ENCODE data around the gene DTX3.

GRCh38 chr12:57603815-57604453 lies 690 bp upstream of the DTX3 start:
- TF ChIP-seq EZH2 (IDR thresholded peaks at IDR 0.05) = no peak
- TF ChIP-seq, protein P1, sequence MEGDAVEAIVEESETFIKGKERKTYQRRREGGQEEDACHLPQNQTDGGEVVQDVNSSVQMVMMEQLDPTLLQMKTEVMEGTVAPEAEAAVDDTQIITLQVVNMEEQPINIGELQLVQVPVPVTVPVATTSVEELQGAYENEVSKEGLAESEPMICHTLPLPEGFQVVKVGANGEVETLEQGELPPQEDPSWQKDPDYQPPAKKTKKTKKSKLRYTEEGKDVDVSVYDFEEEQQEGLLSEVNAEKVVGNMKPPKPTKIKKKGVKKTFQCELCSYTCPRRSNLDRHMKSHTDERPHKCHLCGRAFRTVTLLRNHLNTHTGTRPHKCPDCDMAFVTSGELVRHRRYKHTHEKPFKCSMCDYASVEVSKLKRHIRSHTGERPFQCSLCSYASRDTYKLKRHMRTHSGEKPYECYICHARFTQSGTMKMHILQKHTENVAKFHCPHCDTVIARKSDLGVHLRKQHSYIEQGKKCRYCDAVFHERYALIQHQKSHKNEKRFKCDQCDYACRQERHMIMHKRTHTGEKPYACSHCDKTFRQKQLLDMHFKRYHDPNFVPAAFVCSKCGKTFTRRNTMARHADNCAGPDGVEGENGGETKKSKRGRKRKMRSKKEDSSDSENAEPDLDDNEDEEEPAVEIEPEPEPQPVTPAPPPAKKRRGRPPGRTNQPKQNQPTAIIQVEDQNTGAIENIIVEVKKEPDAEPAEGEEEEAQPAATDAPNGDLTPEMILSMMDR (IDR thresholded peaks at IDR 0.05) = no peak
- TF ChIP-seq EZH2phosphoT487 (IDR thresholded peaks at IDR 0.05) = no peak
